SK-N-SH treated with all-trans-retinoic acid at 6 μM for 48 hours (cell line): Measurements from ENCODE around the gene DHX8.

Source experiments
- CREB5 ChIP-seq: fragments of 250-450 bp; sonication (Bioruptor Pico); IDR thresholded peaks from 2 replicates; pipeline ENCODE4 v1.5.1; 2020; ENCODE audit warnings: low read depth, mild to moderate bottlenecking, moderate library complexity
- CSDC2 ChIP-seq: fragments of 250-450 bp; sonication (Bioruptor Pico); IDR thresholded peaks from 2 replicates; pipeline ENCODE4 v1.5.0; 2020; ENCODE audit warnings: mild to moderate bottlenecking, moderate library complexity
- CSRNP3 ChIP-seq: fragments of 250-450 bp; sonication (Bioruptor Pico); IDR thresholded peaks from 2 replicates; pipeline ENCODE4 v1.5.1; 2021; ENCODE audit warnings: mild to moderate bottlenecking, moderate library complexity
- PPARA ChIP-seq: fragments of 250-450 bp; sonication (Bioruptor Pico); IDR thresholded peaks from 2 replicates; pipeline ENCODE4 v1.5.0; 2020; ENCODE audit warnings: mild to moderate bottlenecking, borderline replicate concordance
- SNAI2 ChIP-seq: fragments of 250-450 bp; sonication (Bioruptor Pico); IDR thresholded peaks from 2 replicates; pipeline ENCODE4 v1.5.0; 2020; ENCODE audit warnings: mild to moderate bottlenecking, moderate library complexity
- TCF4 ChIP-seq: fragments of 250-450 bp; sonication (Bioruptor Pico); IDR thresholded peaks from 2 replicates; pipeline ENCODE4 v1.8.0; 2021; ENCODE audit warnings: mild to moderate bottlenecking, moderate library complexity, borderline replicate concordance
- TOX ChIP-seq: fragments of 250-450 bp; sonication (Bioruptor Pico); IDR thresholded peaks from 2 replicates; pipeline ENCODE4 v1.8.0; 2021; ENCODE audit warnings: mild to moderate bottlenecking, moderate library complexity, borderline replicate concordance
- ZFP30 ChIP-seq: fragments of 450-650 bp; formaldehyde crosslinking; IDR thresholded peaks from 2 replicates; pipeline ENCODE4 v1.5.0; 2022; ENCODE audit warnings: mild to moderate bottlenecking, moderate library complexity
- ZNF70 ChIP-seq: fragments of 450-650 bp; formaldehyde crosslinking; IDR thresholded peaks from 2 replicates; pipeline ENCODE4 v1.5.0; 2020; ENCODE audit warnings: mild to moderate bottlenecking, moderate library complexity
- ZNF8 ChIP-seq: fragments of 450-650 bp; formaldehyde crosslinking; IDR thresholded peaks from 2 replicates; pipeline ENCODE4 v1.5.0; 2020; ENCODE audit warnings: mild to moderate bottlenecking, moderate library complexity

GRCh38 chr17:43439041-43439440 lies 44.7 kb upstream of the DHX8 start:
- TF ChIP-seq CSRNP3, result no peak
- no peak for TF ChIP-seq ZNF8 (CRISPR knock-in tag)
- TF ChIP-seq PPARA, result no peak
- no peak for TF ChIP-seq CREB5
- no peak for TF ChIP-seq ZFP30 (CRISPR knock-in tag)
- TF ChIP-seq TCF4 (CRISPR knock-in tag), result no peak
- no peak for TF ChIP-seq ZNF70 (CRISPR knock-in tag)
- TF ChIP-seq SNAI2 (CRISPR knock-in tag), result no peak
- TF ChIP-seq CSDC2 (CRISPR knock-in tag), result no peak
- no peak for TF ChIP-seq TOX
